ENCODE results near the gene EFR3B. TPM values are rescaled to one million over a fixed set of nuclear protein-coding genes. Genes with fewer than 3 reads are reported as not detected.

Gene EFR3B
- total RNA-seq, 6 experiments from 2014 or later: 0.17 to 0.54 (median 0.33) TPM

DNA sequence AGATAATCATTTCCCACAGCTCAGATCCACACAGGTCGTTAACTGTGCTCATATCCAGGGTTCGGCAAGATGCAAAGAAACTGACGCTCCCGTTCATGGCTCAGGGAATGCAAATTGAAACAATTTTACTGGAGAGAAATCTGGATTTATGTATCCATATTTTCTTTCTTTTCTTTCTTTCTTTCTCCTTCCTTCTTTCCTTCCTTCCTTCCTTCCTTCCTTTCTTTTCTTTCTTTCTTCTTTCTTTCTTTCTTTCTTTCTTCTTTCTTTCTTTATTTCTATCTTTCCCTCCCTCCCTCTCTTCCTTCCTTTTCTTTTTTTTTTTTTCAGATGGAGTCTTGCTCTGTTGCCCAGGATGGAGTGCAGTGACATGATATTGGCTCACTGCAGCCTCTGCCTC lies 146.5 kb downstream of the EFR3B start:
- Mint-ChIP-seq H3K4me3 (no peak overlapping the region), H3K9me3 (no peaks in the 10 kb centered on the region), H3K27ac (no peak overlapping the region), H3K4me1 (ENCODE audit: low read depth) (no peaks in the 10 kb centered on the region), H3K27me3 (ENCODE audit: insufficient read depth) (peaks cover 13% of the 10 kb centered on the region), H3K36me3 (ENCODE audit: low read depth) (no peaks in the 10 kb centered on the region)
- TF ChIP-seq, protein P1, sequence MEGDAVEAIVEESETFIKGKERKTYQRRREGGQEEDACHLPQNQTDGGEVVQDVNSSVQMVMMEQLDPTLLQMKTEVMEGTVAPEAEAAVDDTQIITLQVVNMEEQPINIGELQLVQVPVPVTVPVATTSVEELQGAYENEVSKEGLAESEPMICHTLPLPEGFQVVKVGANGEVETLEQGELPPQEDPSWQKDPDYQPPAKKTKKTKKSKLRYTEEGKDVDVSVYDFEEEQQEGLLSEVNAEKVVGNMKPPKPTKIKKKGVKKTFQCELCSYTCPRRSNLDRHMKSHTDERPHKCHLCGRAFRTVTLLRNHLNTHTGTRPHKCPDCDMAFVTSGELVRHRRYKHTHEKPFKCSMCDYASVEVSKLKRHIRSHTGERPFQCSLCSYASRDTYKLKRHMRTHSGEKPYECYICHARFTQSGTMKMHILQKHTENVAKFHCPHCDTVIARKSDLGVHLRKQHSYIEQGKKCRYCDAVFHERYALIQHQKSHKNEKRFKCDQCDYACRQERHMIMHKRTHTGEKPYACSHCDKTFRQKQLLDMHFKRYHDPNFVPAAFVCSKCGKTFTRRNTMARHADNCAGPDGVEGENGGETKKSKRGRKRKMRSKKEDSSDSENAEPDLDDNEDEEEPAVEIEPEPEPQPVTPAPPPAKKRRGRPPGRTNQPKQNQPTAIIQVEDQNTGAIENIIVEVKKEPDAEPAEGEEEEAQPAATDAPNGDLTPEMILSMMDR (IDR thresholded peaks at IDR 0.05): no peak
- no peak for DNase-seq

DNA sequence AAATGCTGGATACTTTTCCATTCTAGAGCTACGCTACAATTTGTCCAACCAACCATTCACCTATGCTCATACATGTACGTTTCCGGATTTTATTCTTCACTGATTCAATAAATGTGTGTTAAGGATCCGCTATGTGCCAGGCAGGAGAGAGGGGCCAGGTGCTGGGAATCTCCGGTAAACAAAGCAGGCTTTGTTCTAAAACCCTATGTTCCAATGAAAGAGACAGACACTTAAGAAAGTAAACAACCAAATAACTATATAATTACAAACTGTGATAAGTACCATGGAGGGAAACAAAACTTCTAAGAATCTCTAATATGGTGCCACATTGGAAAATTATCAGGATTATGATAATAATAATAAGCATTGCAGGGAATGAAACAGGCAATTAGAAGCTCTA lies 148.7 kb downstream of the EFR3B start:
- H3K27ac Mint-ChIP-seq: no peak overlapping the region
- no peaks in the 10 kb centered on the region for H3K9me3 Mint-ChIP-seq
- no peak for DNase-seq
- no peak overlapping the region for H3K4me3 Mint-ChIP-seq
- H3K27me3 Mint-ChIP-seq (ENCODE audit: insufficient read depth): peaks cover 16% of the 10 kb centered on the region
- no peaks in the 10 kb centered on the region for H3K36me3 Mint-ChIP-seq (ENCODE audit: low read depth)
- H3K4me1 Mint-ChIP-seq (ENCODE audit: low read depth): no peaks in the 10 kb centered on the region
- TF ChIP-seq, protein P1 (IDR thresholded peaks at IDR 0.05): no peak

DNA sequence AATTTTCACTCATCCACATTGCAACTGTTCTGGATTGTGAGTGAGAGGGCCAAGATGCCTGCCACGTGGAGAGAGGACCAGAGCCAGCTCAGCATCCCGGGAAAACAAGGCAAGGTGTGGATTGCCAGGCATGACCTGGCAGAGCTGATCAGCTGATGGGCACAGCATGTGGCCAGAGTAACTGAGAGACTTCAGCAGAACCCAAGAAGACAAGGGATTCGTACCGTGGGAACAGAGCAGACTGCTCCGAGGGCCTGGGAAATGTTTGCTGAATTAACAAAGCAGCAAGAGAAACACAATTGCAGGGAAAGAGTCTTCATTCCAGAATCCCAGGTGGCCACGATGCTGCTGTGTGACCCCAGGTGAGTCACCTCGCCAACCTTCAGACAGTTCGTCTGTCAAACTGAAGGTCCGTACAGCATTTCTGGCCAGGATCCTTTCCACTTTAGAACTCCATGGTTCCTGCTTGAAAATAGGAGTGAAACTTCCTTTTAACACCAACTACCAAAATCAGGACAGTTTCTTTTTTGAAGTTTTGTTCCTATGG lies 152.8 kb downstream of the EFR3B start:
- Mint-ChIP-seq H3K9me3 (no peaks in the 10 kb centered on the region), H3K36me3 (ENCODE audit: low read depth) (no peaks in the 10 kb centered on the region), H3K27me3 (ENCODE audit: insufficient read depth) (peaks cover 14% of the 10 kb centered on the region), H3K4me3 (no peak overlapping the region), H3K27ac (no peak overlapping the region), H3K4me1 (ENCODE audit: low read depth) (peaks cover 11% of the 10 kb centered on the region)
- TF ChIP-seq, protein P1 (IDR thresholded peaks at IDR 0.05): no peak
- no peak for DNase-seq

DNA sequence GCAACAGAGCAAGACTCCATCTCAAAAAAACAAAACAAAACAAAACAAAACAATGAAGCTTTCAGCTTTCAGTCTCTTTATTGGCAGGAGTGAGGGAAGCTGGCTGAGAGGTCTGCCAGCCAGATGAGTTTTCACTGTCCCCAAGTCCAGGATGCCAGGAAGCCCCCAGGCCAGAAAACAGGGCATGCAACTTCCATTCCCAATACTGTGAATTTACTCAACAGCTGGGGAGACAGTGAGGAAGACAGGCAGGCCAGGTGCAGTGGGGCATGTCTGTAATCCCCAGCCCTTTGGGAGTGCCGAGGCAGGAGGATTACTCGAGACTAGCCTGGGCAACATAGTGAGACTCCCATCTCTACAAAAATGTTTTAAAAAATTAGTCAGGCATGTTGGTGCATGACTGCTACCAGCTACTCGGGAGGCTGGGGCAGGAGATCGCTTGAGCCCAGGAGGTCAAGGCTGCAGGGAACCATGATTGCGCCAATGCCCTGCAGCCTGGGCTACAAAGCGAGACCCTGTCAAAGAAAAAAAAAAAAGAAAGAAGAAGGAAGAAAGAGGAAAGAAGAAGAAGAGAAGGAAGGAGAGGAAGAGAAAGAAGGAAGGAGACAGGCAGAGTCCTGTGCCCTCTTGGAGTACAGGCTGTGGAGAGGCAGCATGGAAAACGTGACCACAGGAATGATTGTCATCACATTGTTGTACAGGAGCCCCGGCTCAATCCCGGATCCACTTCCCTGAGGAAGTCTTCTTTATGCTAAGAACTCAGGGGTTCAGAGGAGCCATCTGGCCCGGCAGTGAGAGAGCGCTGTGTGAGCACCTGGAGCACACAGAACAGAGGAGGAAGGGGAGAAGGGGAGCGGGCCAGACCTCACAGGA lies 155.7 kb downstream of the EFR3B start:
- peak; percentile 16 for DNase-seq
- H3K27me3 Mint-ChIP-seq (ENCODE audit: insufficient read depth): peaks cover 15% of the 10 kb centered on the region
- no peaks in the 10 kb centered on the region for H3K9me3 Mint-ChIP-seq
- peaks cover 11% of the 10 kb centered on the region for H3K4me1 Mint-ChIP-seq (ENCODE audit: low read depth)
- H3K4me3 Mint-ChIP-seq: no peak overlapping the region; the same call in 1 of the 2 replicates
- H3K36me3 Mint-ChIP-seq (ENCODE audit: low read depth): no peaks in the 10 kb centered on the region
- TF ChIP-seq, protein P1 (IDR thresholded peaks at IDR 0.05): no peak
- peak overlapping the region; percentile 24; the same call in 1 of the 2 replicates for H3K27ac Mint-ChIP-seq

DNA sequence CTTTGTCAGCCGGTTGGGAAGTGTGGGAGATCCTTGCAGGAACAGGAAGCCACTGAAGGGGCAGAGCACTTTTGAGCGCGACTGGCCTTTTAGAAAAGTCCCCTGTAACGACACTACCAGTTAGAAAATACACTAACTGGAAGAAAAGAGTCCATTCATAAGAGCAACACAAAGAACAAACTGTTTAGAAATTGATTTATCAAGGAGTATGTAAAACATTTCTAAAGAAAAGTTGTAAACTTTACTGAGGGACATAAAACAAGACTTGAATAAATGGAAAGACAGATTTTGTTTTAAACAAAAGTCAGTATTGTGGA lies 156.3 kb downstream of the EFR3B start:
- DNase-seq: no peak
- no peak overlapping the region; the same call in 1 of the 2 replicates for H3K4me3 Mint-ChIP-seq
- no peaks in the 10 kb centered on the region for H3K9me3 Mint-ChIP-seq
- TF ChIP-seq, protein P1 (IDR thresholded peaks at IDR 0.05): no peak
- H3K27me3 Mint-ChIP-seq (ENCODE audit: insufficient read depth): peaks cover 15% of the 10 kb centered on the region
- peaks cover 11% of the 10 kb centered on the region for H3K4me1 Mint-ChIP-seq (ENCODE audit: low read depth)
- H3K27ac Mint-ChIP-seq: 0 out of 2 replicates have a peak overlapping the region, but pooled peaks have one; percentile 24
- H3K36me3 Mint-ChIP-seq (ENCODE audit: low read depth): no peaks in the 10 kb centered on the region

Data from HFFc6 (cell line).